Panc1 (cell line): ENCODE measurements around the gene HOXA10. TPM values are rescaled to one million over a fixed set of nuclear protein-coding genes. Genes with fewer than 3 reads are reported as not detected.
A peak's percentile ranks its signal among the peaks of the same experiment; 100 is the strongest.

Source experiments
- ATAC-seq: fragments of 200-7000 bp; cut with Tn5 transposase; 2 replicates; pipeline ENCODE4 v1.9.1; 2020; ENCODE audit warnings: mild to moderate bottlenecking, moderate library complexity
- BruUV-seq: library from RNA; stranded (reverse); fragments of 400-500 nt; replicated peaks from 2 replicates; lab custom pipeline; 2021; lab: Mats Ljungman, UMichigan
- CTCF ChIA-PET: fragments of 300-600 bp; sonication (Branson Sonifier 250); formaldehyde crosslinking; loops from one replicate; lab custom pipeline; 2022; ENCODE audit warnings: antibody characterized with exemption; lab: Charles Lee
- POLR2A ChIA-PET: fragments of 300-600 bp; sonication (Branson Sonifier 250); formaldehyde crosslinking; loops from one replicate; lab custom pipeline; 2022; ENCODE audit warnings: antibody characterized with exemption; lab: Charles Lee
- DNase-seq: peaks from one replicate; pipeline ENCODE4 v3.0.0-alpha.2; 2010; ENCODE audit warnings: low read depth, low spot score
- H3K27ac ChIP-seq: 2 replicates; pipeline ENCODE4 v1.5.1; 2011; ENCODE audit warnings: mild to moderate bottlenecking, low read length, inconsistent platforms
- H3K27me3 ChIP-seq: fragments of 200-500 bp; sonication (Bioruptor generic); 2 replicates; pipeline ENCODE4 v1.6.0; 2014; ENCODE audit warnings: low read length, inconsistent platforms; ENCODE audit not compliant: control insufficient read depth, insufficient read depth
- H3K36me3 ChIP-seq: fragments of 200-500 bp; sonication (Bioruptor generic); 2 replicates; pipeline ENCODE4 v1.5.1; 2014; ENCODE audit warnings: inconsistent platforms, mild to moderate bottlenecking, low read length, moderate library complexity; ENCODE audit not compliant: control insufficient read depth, insufficient read depth
- H3K4me1 ChIP-seq: 2 replicates; pipeline ENCODE4 v1.5.1; 2011; ENCODE audit warnings: inconsistent platforms, mild to moderate bottlenecking, low read length, moderate library complexity; ENCODE audit not compliant: control insufficient read depth, insufficient read depth
- H3K4me3 ChIP-seq, 2 experiments: 2 replicates each; pipeline ENCODE4 v1.5.1; 2011 to 2012; ENCODE audit warnings: low read depth in 2 of 2, low read length in 2 of 2, mild to moderate bottlenecking in 2 of 2, inconsistent platforms in 1 of 2, moderate library complexity in 1 of 2
- H3K9me3 ChIP-seq: fragments of 200-500 bp; sonication (Bioruptor generic); 2 replicates; pipeline ENCODE4 v1.5.1; 2014; ENCODE audit warnings: low read depth, mild to moderate bottlenecking, inconsistent platforms, low read length, moderate library complexity; ENCODE audit not compliant: control insufficient read depth, insufficient read depth
- POLR2AphosphoS5 ChIP-seq: IDR thresholded peaks from 2 replicates; pipeline ENCODE4 v1.6.1; 2012; ENCODE audit warnings: mild to moderate bottlenecking, low read depth, low read length, moderate library complexity
- REST ChIP-seq, 2 experiments: IDR thresholded peaks; 2 replicates each; pipeline ENCODE4 v1.6.1; 2011 to 2012; ENCODE audit warnings: low read depth in 2 of 2, control low read depth in 1 of 2, low read length in 1 of 2, mild to moderate bottlenecking in 1 of 2, moderate library complexity in 1 of 2; ENCODE audit not compliant: insufficient read depth in 1 of 2
- SIN3A ChIP-seq: IDR thresholded peaks from 2 replicates; pipeline ENCODE4 v1.6.1; 2012; ENCODE audit warnings: low read depth, mild to moderate bottlenecking, low read length, moderate library complexity, borderline replicate concordance; ENCODE audit not compliant: insufficient read depth
- TCF7L2 ChIP-seq: IDR thresholded peaks from 2 replicates; pipeline ENCODE4 v1.6.1; 2011; ENCODE audit warnings: mild to moderate bottlenecking, low read depth, low read length, inconsistent platforms
- in situ Hi-C: cut with HindIII; loops from 2 replicates; pipeline ENCODE4 v1.10.0; 2016; ENCODE audit warnings: low sequenced_read_pairs, low pct_unique_long_range_greater_than_20kb
- intact Hi-C: fragments of 100-400 bp; cut with micrococcal nuclease; formaldehyde crosslinking; loops from one replicate; pipeline ENCODE4 v1.10.0; 2022; ENCODE audit not compliant: unreplicated experiment
- total RNA-seq: library from RNA; stranded (reverse); gene quantifications from one replicate; pipeline ENCODE4 v1.2.1, GENCODE V29; 2021; ENCODE audit not compliant: unreplicated experiment
- TF ChIP-seq, protein P1 (sequence below): fragments of 450-650 bp; IDR thresholded peaks from 2 replicates; pipeline ENCODE4 v1.5.1; 2017; ENCODE audit warnings: mild to moderate bottlenecking

Gene HOXA10
- total RNA-seq, 1 experiment from 2014 or later: 0.41 TPM

GRCh38 chr7:27184337-27185012 lies 10.4 kb upstream of the HOXA10 start:
- POLR2A ChIA-PET: interaction anchor here (0.6 kb wide), 1 partner anchor 1176 kb away, joined by 5 read pairs; no protein-coding TSS in a partner anchor
- ATAC-seq: peak; percentile 63
- intact Hi-C loops (no loop called here), in situ Hi-C loops (no loop called here)
- peak overlapping the region; percentile 53 to 88 for H3K4me3 ChIP-seq
- H3K4me1 ChIP-seq: peaks cover 18% of the 10 kb centered on the region
- no peaks in the 10 kb centered on the region for H3K9me3 ChIP-seq
- DNase-seq: no peak
- no peaks in the 10 kb centered on the region for H3K27me3 ChIP-seq
- CTCF ChIA-PET: interaction anchor here (0.7 kb wide), 1 partner anchor 293 kb away, joined by 7 read pairs; no protein-coding TSS in a partner anchor
- TF ChIP-seq TCF7L2 (0 out of 2 replicates have a peak, but pooled peaks have one; percentile 45), SIN3A (no peak)
- peak overlapping the region; percentile 71 for H3K27ac ChIP-seq
- no peaks in the 10 kb centered on the region for H3K36me3 ChIP-seq
- BruUV-seq: no TSS peak

GRCh38 chr7:27183682-27184336 lies 9.7 kb upstream of the HOXA10 start:
- ChIA-PET POLR2A (interaction anchor here (0.7 kb wide), 1 partner anchor 35 kb away, joined by 5 read pairs; no protein-coding TSS in a partner anchor), CTCF (interaction anchor here (0.5 to 0.7 kb wide), 3 partner anchors 293 to 912 kb away, joined by 3 to 13 read pairs (median 7); no protein-coding TSS in a partner anchor)
- peak overlapping the region; percentile 53 to 88 for H3K4me3 ChIP-seq
- in situ Hi-C loops: no loop called here
- no peaks in the 10 kb centered on the region for H3K9me3 ChIP-seq
- no peak for TF ChIP-seq POLR2AphosphoS5
- no peak for TF ChIP-seq SIN3A
- TF ChIP-seq, protein P1, sequence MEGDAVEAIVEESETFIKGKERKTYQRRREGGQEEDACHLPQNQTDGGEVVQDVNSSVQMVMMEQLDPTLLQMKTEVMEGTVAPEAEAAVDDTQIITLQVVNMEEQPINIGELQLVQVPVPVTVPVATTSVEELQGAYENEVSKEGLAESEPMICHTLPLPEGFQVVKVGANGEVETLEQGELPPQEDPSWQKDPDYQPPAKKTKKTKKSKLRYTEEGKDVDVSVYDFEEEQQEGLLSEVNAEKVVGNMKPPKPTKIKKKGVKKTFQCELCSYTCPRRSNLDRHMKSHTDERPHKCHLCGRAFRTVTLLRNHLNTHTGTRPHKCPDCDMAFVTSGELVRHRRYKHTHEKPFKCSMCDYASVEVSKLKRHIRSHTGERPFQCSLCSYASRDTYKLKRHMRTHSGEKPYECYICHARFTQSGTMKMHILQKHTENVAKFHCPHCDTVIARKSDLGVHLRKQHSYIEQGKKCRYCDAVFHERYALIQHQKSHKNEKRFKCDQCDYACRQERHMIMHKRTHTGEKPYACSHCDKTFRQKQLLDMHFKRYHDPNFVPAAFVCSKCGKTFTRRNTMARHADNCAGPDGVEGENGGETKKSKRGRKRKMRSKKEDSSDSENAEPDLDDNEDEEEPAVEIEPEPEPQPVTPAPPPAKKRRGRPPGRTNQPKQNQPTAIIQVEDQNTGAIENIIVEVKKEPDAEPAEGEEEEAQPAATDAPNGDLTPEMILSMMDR: no peak
- no TSS peak for BruUV-seq
- intact Hi-C loops: no loop called here
- no peaks in the 10 kb centered on the region for H3K27me3 ChIP-seq
- H3K4me1 ChIP-seq: peaks cover 22% of the 10 kb centered on the region
- no peak for ATAC-seq
- DNase-seq: no peak
- H3K27ac ChIP-seq: peak overlapping the region; percentile 71
- no peaks in the 10 kb centered on the region for H3K36me3 ChIP-seq

DNA sequence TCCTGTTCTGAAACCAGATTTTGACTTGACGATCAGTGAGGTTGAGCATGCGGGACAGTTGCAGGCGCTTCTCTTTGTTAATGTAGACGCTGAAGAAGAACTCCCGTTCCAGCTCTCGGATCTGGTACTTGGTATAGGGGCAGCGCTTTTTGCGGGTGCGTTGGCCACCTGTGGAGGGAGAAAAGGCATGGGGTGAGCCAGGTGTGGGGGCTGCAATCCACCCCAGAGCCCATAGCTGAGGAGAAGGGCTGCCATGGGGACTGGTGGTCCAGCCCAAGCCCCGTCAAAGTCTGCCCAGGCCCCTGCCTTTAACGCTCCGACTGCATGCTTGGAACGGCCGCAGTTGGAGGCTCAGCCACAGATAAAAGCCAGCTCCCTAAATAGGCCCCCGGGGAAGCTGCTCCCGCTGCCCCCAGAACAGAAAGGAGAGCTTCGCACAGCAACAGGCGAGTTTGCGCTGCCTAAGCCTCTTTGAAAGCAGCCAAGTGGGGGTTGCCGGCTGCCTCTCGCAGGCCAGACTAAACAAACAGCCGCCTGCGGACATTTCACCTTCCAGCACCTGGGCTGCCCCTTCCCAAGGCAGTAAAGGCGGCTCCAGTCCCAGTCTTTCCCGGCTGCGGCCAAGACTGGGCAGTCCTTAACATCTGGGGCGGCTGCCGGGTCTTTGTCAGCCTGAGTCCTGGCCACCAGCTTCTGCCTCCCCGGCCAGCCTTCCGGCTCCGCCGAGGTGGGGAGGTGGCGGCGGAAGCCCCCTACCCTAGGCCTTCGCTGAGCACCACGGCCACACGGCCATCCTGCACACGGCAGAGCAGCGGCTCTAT lies 9.0 kb upstream of the HOXA10 start:
- ChIA-PET CTCF (interaction anchor here (0.5 to 0.7 kb wide), 2 partner anchors 320 to 913 kb away, joined by 3 to 13 read pairs; no protein-coding TSS in a partner anchor), POLR2A (interaction anchor here (0.7 kb wide), 1 partner anchor 36 kb away, joined by 5 read pairs; no protein-coding TSS in a partner anchor)
- H3K27me3 ChIP-seq: no peaks in the 10 kb centered on the region

More for the DNA sequence above, 9.0 kb upstream of the HOXA10 start:
- H3K9me3 ChIP-seq: no peaks in the 10 kb centered on the region
- TF ChIP-seq REST (IDR thresholded peaks at IDR 0.05; ENCODE audit: insufficient read depth in 1 of 2, low read depth in 2 of 2, low read length in 1 of 2) (no peak), TCF7L2 (no peak), POLR2AphosphoS5 (no peak), SIN3A (no peak)
- TF ChIP-seq, protein P1: no peak
- no TSS peak for BruUV-seq
- peaks cover 22% of the 10 kb centered on the region for H3K4me1 ChIP-seq
- peak overlapping the region; percentile 53 to 88; a peak in 2 of 4 replicates for H3K4me3 ChIP-seq
- H3K36me3 ChIP-seq: no peaks in the 10 kb centered on the region
- DNase-seq (no peak), ATAC-seq (no peak)
- in situ Hi-C loops: no loop called here
- intact Hi-C loops: no loop called here
- peak overlapping the region; percentile 71; the same call in 1 of the 2 replicates for H3K27ac ChIP-seq
